WTC11 (cell line): Measurements from ENCODE around the gene KLK11. TPM values are rescaled to one million over a fixed set of nuclear protein-coding genes. Genes with fewer than 3 reads are reported as not detected.

Experiments used
- ATAC-seq: fragments of 200-7000 bp; cut with Tn5 transposase; 2 replicates; pipeline ENCODE4 v1.10.0; 2021; ENCODE audit warnings: mild to moderate bottlenecking, moderate library complexity
- CTCF ChIA-PET: fragments of 300-600 bp; sonication (Branson Sonifier 250); formaldehyde crosslinking; loops from one replicate; lab custom pipeline; 2021; ENCODE audit warnings: antibody characterized with exemption; lab: Charles Lee
- POLR2A ChIA-PET: fragments of 350-600 bp; sonication (Branson Sonifier 250); formaldehyde crosslinking; loops from one replicate; lab custom pipeline; 2021; ENCODE audit warnings: antibody characterized with exemption; lab: Charles Lee
- DNase-seq: peaks from one replicate; pipeline ENCODE4 v3.0.0; 2021; ENCODE audit warnings: low spot score
- H3K27ac Mint-ChIP-seq: 2 replicates; pipeline ENCODE4 v1.8.0; 2021; ENCODE audit warnings: mixed read lengths
- H3K27me3 Mint-ChIP-seq: 2 replicates; pipeline ENCODE4 v1.8.0; 2021; ENCODE audit warnings: low read depth, mild to moderate bottlenecking, moderate library complexity, mixed read lengths
- H3K36me3 Mint-ChIP-seq: 2 replicates; pipeline ENCODE4 v1.8.0; 2021; ENCODE audit warnings: mixed read lengths
- H3K4me1 Mint-ChIP-seq: 2 replicates; pipeline ENCODE4 v1.8.0; 2022; ENCODE audit warnings: mixed read lengths
- H3K4me3 Mint-ChIP-seq: 2 replicates; pipeline ENCODE4 v1.8.0; 2021; ENCODE audit warnings: mild to moderate bottlenecking, moderate library complexity, mixed read lengths
- H3K9me3 Mint-ChIP-seq: 2 replicates; pipeline ENCODE4 v1.8.0; 2021; ENCODE audit warnings: mixed read lengths
- CBFB ChIP-seq: sonication (generic); formaldehyde crosslinking; IDR thresholded peaks from 2 replicates; pipeline ENCODE4 v1.8.1; 2022; ENCODE audit warnings: mild to moderate bottlenecking, low read depth, missing genetic modification reagents
- FOXP1 ChIP-seq: sonication (generic); formaldehyde crosslinking; IDR thresholded peaks from 2 replicates; pipeline ENCODE4 v1.8.0; 2022; ENCODE audit warnings: missing genetic modification reagents, mild to moderate bottlenecking, moderate library complexity, borderline replicate concordance
- GTF2I ChIP-seq: fragments of 250-450 bp; sonication (Bioruptor Pico); conservative IDR thresholded peaks from 2 replicates; pipeline ENCODE4 v1.4.0; 2021; ENCODE audit warnings: mild to moderate bottlenecking
- NFATC4 ChIP-seq: fragments of 250-450 bp; sonication (Bioruptor Pico); IDR thresholded peaks from 2 replicates; pipeline ENCODE4 v1.9.0; 2021; ENCODE audit warnings: mild to moderate bottlenecking
- NFYB ChIP-seq: sonication (generic); formaldehyde crosslinking; conservative IDR thresholded peaks from 2 replicates; pipeline ENCODE4 v1.8.0; 2022; ENCODE audit warnings: low read depth, missing genetic modification reagents
- RELA ChIP-seq: sonication (generic); formaldehyde crosslinking; IDR thresholded peaks from 2 replicates; pipeline ENCODE4 v1.8.1; 2022; ENCODE audit warnings: missing genetic modification reagents, mild to moderate bottlenecking, borderline replicate concordance
- SMAD3 ChIP-seq: sonication (generic); formaldehyde crosslinking; IDR thresholded peaks from 2 replicates; pipeline ENCODE4 v1.8.0; 2022; ENCODE audit warnings: missing genetic modification reagents, mild to moderate bottlenecking, borderline replicate concordance
- SMAD4 ChIP-seq: sonication (generic); formaldehyde crosslinking; IDR thresholded peaks from 2 replicates; pipeline ENCODE4 v1.8.0; 2022; ENCODE audit warnings: mild to moderate bottlenecking, missing genetic modification reagents
- SOX15 ChIP-seq: fragments of 250-450 bp; sonication (Bioruptor Pico); IDR thresholded peaks from 2 replicates; pipeline ENCODE4 v1.9.0; 2021; ENCODE audit warnings: mild to moderate bottlenecking
- TEAD1 ChIP-seq: sonication (generic); formaldehyde crosslinking; IDR thresholded peaks from 2 replicates; pipeline ENCODE4 v1.8.0; 2022; ENCODE audit warnings: mild to moderate bottlenecking, missing genetic modification reagents
- ZNF121 ChIP-seq: sonication (generic); formaldehyde crosslinking; IDR thresholded peaks from 2 replicates; pipeline ENCODE4 v1.8.0; 2023; ENCODE audit warnings: missing genetic modification reagents
- ZNF232 ChIP-seq: sonication (generic); formaldehyde crosslinking; IDR thresholded peaks from 2 replicates; pipeline ENCODE4 v1.8.0; 2022; ENCODE audit warnings: mild to moderate bottlenecking, missing genetic modification reagents
- total RNA-seq: library from RNA; stranded (reverse); gene quantifications from 3 replicates; pipeline ENCODE4 v1.2.3, GENCODE V29; 2021
- TF ChIP-seq, protein P1 (sequence below): sonication (generic); formaldehyde crosslinking; IDR thresholded peaks from 2 replicates; pipeline ENCODE4 v1.8.0; 2023; ENCODE audit warnings: missing genetic modification reagents, mild to moderate bottlenecking, borderline replicate concordance
- TF ChIP-seq, protein P2 (sequence below): sonication (generic); formaldehyde crosslinking; conservative IDR thresholded peaks from 2 replicates; pipeline ENCODE4 v1.8.1; 2022; ENCODE audit warnings: mild to moderate bottlenecking, missing genetic modification reagents
- TF ChIP-seq, protein P3 (sequence below): sonication (generic); formaldehyde crosslinking; IDR thresholded peaks from 2 replicates; pipeline ENCODE4 v1.8.0; 2023; ENCODE audit warnings: missing genetic modification reagents
- TF ChIP-seq, protein P4 (sequence below): sonication (generic); formaldehyde crosslinking; IDR thresholded peaks from 2 replicates; pipeline ENCODE4 v1.8.1; 2023; ENCODE audit warnings: mild to moderate bottlenecking, moderate library complexity, missing genetic modification reagents
- TF ChIP-seq, protein P5 (sequence below): sonication (generic); formaldehyde crosslinking; IDR thresholded peaks from 2 replicates; pipeline ENCODE4 v1.8.1; 2023; ENCODE audit warnings: mild to moderate bottlenecking, missing genetic modification reagents, moderate library complexity

KLK11 gene
- total RNA-seq, 1 experiment from 2014 or later = 0.55 TPM

DNA sequence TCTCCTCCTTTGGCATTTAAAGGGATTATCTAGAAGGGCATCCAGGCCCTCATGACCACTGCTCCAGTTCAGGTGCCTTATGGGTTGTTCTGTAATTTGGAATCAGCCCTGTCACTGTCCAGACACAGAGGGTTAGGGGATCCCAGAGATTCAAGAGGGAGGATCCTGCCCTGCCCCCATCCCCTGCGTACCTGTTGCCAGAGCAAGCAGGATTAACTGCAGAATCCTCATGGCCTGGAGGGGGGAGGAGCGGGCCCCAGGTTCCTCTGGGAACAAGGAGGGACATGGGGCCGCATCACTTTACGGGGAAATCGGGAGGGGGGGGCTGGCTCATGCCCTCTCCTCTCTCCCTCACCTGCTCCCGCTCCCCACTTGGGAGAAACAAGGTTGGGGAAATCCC is 1.0 kb downstream of the KLK11 start:
- ChIA-PET POLR2A (no interaction called here), CTCF (interaction anchor here (0.8 to 3.1 kb wide), 6 partner anchors 8 to 104 kb away, joined by 3 to 21 read pairs (median 3); partner anchors contain the start of gene KLK13)
- no peak overlapping the region for H3K27ac Mint-ChIP-seq
- DNase-seq (no peak), ATAC-seq (no peak)
- peaks cover 6% of the 10 kb centered on the region for H3K27me3 Mint-ChIP-seq
- H3K9me3 Mint-ChIP-seq = peaks cover 6% of the 10 kb centered on the region
- TF ChIP-seq FOXP1 (CRISPR knock-in tag) (no peak), ZNF232 (CRISPR knock-in tag) (no peak), SOX15 (CRISPR knock-in tag) (no peak)
- TF ChIP-seq, protein P1, sequence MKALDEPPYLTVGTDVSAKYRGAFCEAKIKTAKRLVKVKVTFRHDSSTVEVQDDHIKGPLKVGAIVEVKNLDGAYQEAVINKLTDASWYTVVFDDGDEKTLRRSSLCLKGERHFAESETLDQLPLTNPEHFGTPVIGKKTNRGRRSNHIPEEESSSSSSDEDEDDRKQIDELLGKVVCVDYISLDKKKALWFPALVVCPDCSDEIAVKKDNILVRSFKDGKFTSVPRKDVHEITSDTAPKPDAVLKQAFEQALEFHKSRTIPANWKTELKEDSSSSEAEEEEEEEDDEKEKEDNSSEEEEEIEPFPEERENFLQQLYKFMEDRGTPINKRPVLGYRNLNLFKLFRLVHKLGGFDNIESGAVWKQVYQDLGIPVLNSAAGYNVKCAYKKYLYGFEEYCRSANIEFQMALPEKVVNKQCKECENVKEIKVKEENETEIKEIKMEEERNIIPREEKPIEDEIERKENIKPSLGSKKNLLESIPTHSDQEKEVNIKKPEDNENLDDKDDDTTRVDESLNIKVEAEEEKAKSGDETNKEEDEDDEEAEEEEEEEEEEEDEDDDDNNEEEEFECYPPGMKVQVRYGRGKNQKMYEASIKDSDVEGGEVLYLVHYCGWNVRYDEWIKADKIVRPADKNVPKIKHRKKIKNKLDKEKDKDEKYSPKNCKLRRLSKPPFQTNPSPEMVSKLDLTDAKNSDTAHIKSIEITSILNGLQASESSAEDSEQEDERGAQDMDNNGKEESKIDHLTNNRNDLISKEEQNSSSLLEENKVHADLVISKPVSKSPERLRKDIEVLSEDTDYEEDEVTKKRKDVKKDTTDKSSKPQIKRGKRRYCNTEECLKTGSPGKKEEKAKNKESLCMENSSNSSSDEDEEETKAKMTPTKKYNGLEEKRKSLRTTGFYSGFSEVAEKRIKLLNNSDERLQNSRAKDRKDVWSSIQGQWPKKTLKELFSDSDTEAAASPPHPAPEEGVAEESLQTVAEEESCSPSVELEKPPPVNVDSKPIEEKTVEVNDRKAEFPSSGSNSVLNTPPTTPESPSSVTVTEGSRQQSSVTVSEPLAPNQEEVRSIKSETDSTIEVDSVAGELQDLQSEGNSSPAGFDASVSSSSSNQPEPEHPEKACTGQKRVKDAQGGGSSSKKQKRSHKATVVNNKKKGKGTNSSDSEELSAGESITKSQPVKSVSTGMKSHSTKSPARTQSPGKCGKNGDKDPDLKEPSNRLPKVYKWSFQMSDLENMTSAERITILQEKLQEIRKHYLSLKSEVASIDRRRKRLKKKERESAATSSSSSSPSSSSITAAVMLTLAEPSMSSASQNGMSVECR (CRISPR knock-in tag) = no peak
- no peaks in the 10 kb centered on the region for H3K36me3 Mint-ChIP-seq
- H3K4me1 Mint-ChIP-seq = peaks cover 41% of the 10 kb centered on the region
- no peak overlapping the region for H3K4me3 Mint-ChIP-seq

DNA sequence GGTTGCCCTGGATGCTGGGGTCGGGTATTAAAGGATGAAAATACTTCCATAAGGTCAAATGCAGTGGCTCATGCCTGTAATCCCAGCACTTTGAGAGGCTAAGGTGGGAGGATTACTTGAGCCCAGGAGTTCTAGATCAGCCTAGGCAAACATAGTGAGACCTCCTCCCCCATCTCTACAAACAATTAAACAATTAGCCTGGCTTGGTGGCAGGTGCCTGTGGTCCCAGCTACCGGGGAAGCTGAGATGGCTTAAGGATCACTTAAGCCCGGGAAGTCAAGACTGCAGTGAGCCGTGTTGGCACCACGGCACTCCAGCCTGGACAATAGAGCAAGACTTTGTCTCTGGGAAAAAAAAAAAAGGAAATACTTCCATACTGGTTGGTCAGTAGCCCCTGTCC is 1.5 kb downstream of the KLK11 start:
- ATAC-seq (no peak), DNase-seq (no peak)
- Mint-ChIP-seq H3K27me3 (peaks cover 11% of the 10 kb centered on the region), H3K36me3 (no peaks in the 10 kb centered on the region), H3K27ac (no peak overlapping the region), H3K4me1 (peaks cover 43% of the 10 kb centered on the region), H3K9me3 (peaks cover 6% of the 10 kb centered on the region), H3K4me3 (no peak overlapping the region)
- no peak for TF ChIP-seq NFATC4
- TF ChIP-seq, protein P2, sequence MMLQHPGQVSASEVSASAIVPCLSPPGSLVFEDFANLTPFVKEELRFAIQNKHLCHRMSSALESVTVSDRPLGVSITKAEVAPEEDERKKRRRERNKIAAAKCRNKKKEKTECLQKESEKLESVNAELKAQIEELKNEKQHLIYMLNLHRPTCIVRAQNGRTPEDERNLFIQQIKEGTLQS (CRISPR knock-in tag) = no peak
- POLR2A ChIA-PET = no interaction called here
- CTCF ChIA-PET = interaction anchor here (1.2 to 1.8 kb wide), 2 partner anchors 69 to 71 kb away, joined by 3 to 21 read pairs; no protein-coding TSS in a partner anchor

DNA sequence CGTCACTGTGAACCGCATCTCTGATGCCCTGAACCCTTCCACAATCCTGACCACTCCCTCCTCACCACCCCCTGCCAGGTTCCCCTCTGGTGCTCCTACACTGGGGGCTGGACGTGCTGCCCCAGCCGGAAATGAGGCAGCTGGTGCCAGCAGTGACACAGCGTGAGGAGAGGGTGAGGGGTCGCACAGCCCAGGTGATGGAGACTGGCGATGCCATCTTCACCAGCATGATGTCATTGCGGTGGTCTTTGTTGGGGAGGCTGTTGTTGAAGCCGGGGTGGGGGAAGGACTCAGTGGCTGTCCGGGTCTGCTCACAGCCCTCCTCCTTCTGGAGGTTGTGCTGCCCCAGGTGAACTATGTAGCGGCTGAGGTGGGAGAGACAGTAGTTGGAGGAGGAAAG is 2.5 kb downstream of the KLK11 start:
- Mint-ChIP-seq H3K36me3 (no peaks in the 10 kb centered on the region), H3K4me1 (peaks cover 46% of the 10 kb centered on the region), H3K27me3 (peaks cover 19% of the 10 kb centered on the region), H3K9me3 (no peaks in the 10 kb centered on the region), H3K27ac (no peak overlapping the region), H3K4me3 (no peak overlapping the region)
- ATAC-seq (no peak), DNase-seq (no peak)
- POLR2A ChIA-PET = no interaction called here
- TF ChIP-seq ZNF121 (CRISPR knock-in tag) = no peak
- TF ChIP-seq RELA (CRISPR knock-in tag) = no peak
- TF ChIP-seq, protein P3, sequence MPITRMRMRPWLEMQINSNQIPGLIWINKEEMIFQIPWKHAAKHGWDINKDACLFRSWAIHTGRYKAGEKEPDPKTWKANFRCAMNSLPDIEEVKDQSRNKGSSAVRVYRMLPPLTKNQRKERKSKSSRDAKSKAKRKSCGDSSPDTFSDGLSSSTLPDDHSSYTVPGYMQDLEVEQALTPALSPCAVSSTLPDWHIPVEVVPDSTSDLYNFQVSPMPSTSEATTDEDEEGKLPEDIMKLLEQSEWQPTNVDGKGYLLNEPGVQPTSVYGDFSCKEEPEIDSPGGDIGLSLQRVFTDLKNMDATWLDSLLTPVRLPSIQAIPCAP = no peak
- no peak for TF ChIP-seq ZNF232 (CRISPR knock-in tag)
- no peak for TF ChIP-seq GTF2I
- TF ChIP-seq NFYB = no peak
- TF ChIP-seq TEAD1 = no peak
- TF ChIP-seq, protein P4, sequence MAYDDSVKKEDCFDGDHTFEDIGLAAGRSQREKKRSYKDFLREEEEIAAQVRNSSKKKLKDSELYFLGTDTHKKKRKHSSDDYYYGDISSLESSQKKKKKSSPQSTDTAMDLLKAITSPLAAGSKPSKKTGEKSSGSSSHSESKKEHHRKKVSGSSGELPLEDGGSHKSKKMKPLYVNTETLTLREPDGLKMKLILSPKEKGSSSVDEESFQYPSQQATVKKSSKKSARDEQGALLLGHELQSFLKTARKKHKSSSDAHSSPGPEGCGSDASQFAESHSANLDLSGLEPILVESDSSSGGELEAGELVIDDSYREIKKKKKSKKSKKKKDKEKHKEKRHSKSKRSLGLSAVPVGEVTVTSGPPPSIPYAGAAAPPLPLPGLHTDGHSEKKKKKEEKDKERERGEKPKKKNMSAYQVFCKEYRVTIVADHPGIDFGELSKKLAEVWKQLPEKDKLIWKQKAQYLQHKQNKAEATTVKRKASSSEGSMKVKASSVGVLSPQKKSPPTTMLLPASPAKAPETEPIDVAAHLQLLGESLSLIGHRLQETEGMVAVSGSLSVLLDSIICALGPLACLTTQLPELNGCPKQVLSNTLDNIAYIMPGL = no peak
- TF ChIP-seq, protein P5, sequence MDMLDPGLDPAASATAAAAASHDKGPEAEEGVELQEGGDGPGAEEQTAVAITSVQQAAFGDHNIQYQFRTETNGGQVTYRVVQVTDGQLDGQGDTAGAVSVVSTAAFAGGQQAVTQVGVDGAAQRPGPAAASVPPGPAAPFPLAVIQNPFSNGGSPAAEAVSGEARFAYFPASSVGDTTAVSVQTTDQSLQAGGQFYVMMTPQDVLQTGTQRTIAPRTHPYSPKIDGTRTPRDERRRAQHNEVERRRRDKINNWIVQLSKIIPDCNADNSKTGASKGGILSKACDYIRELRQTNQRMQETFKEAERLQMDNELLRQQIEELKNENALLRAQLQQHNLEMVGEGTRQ (CRISPR knock-in tag) = no peak
- no peak for TF ChIP-seq SMAD4 (CRISPR knock-in tag)
- TF ChIP-seq SMAD3 (CRISPR knock-in tag) = no peak
- no peak for TF ChIP-seq CBFB (CRISPR knock-in tag)
- CTCF ChIA-PET = interaction anchor here (8.5 kb wide), 1 partner anchor 69 kb away, joined by 347 read pairs; no protein-coding TSS in a partner anchor
